ENCODE results near the gene KIF21B.

The KIF21B gene

DNA sequence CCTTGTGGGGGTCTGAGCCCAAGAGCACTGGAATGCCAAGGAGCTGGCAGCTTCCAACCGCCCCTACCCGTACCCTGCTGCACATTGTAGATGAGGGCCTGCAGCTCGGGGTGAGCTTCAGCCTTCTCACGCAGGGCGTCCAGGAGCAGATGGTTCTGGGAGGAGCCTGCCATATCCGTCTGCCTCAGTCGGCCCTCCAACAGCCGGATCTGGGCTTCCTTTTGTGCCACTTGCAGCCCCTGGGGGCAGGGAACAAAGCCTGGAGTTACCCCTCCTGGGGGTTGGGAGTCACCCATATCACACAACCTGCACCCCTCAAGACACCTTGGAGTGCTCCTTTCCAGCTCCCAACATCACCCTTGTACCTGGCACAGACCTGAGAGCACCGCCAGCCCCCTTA is 34.8 kb downstream of the KIF21B start:
- Histone ChIP-seq H3K27me3 (ENCODE audit: control insufficient read depth, insufficient read depth, low read length) (no peaks in the 10 kb centered on the region), H3K36me3 (ENCODE audit: control insufficient read depth, low read depth, low read length) (peaks cover 40% of the 10 kb centered on the region), H3K4me3 (ENCODE audit: low read length) (no peak overlapping the region), H3K9me3 (ENCODE audit: control insufficient read depth, low read depth, low read length) (no peaks in the 10 kb centered on the region), H3K4me1 (ENCODE audit: control insufficient read depth, low read depth, low read length) (no peaks in the 10 kb centered on the region), H3K9ac (ENCODE audit: low read length) (no peak overlapping the region), H3K27ac (ENCODE audit: low read length) (no peak overlapping the region)

- no peaks in the 10 kb centered on the region for H3K4me1 ChIP-seq (ENCODE audit: control insufficient read depth, low read depth, low read length)
- no peak overlapping the region for H3K27ac ChIP-seq (ENCODE audit: low read length)
- no peak overlapping the region for H3K4me3 ChIP-seq (ENCODE audit: low read length)
- no peak overlapping the region for H3K9ac ChIP-seq (ENCODE audit: low read length)
- no peaks in the 10 kb centered on the region for H3K27me3 ChIP-seq (ENCODE audit: control insufficient read depth, insufficient read depth, low read length)
- no peaks in the 10 kb centered on the region for H3K9me3 ChIP-seq (ENCODE audit: control insufficient read depth, low read depth, low read length)
- H3K36me3 ChIP-seq (ENCODE audit: control insufficient read depth, low read depth, low read length): peaks cover 30% of the 10 kb centered on the region
These were observed 38.0 kb downstream of the KIF21B start for GRCh38 chr1:200985481-200985880.

- H3K9ac ChIP-seq (ENCODE audit: low read length): no peak overlapping the region
- H3K27me3 ChIP-seq (ENCODE audit: control insufficient read depth, insufficient read depth, low read length): no peaks in the 10 kb centered on the region
- H3K4me1 ChIP-seq (ENCODE audit: control insufficient read depth, low read depth, low read length): no peaks in the 10 kb centered on the region
- H3K36me3 ChIP-seq (ENCODE audit: control insufficient read depth, low read depth, low read length): peaks cover 20% of the 10 kb centered on the region
- no peak overlapping the region for H3K27ac ChIP-seq (ENCODE audit: low read length)
- no peak overlapping the region for H3K4me3 ChIP-seq (ENCODE audit: low read length)
- H3K9me3 ChIP-seq (ENCODE audit: control insufficient read depth, low read depth, low read length): peaks cover 2% of the 10 kb centered on the region
These were observed 40.4 kb downstream of the KIF21B start for GRCh38 chr1:200983035-200983561.

DNA sequence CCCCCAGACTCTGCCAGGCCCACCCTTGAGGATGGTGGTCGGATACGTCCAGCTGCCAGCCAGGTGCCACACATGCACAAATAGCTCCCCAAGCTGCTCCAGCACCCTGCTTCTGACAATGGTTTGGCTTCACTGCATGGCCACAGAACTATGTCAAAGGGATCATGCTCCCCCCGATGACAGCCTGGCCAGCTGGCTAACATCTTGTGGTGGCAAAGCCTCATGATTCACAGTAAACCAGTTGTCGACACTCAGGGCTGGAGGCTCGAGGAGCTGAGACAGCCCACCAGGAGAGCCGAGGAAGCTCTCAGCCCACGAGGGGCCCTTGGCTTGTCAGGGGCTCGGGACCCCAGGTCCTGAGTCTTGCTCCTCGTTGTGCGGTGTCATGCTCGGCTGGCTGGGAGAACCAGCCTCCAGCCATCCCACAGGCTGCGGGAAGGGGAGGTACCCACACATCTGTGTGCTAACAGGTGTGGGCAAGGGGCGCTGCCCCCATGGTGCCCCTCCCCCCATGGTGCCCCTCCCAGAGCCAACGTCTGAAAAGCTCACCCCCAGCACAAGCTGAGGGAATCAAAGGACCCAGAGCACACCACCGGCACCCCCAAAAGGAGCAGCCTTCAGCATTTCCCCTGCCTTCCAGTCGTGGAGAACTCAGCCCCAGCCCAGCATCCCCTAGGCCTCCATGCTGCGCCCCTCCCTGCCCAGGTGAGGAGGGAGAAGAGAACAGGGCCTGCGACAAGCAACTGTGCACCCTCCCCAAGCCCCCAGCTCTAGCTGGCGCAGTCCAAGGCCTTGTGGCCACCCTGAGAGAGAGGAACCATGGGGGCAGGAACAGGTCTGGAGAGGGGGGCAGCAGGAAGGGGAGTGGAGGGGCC is 41.2 kb downstream of the KIF21B start:
- no peaks in the 10 kb centered on the region for H3K4me1 ChIP-seq (ENCODE audit: control insufficient read depth, low read depth, low read length)
- no peak overlapping the region for H3K27ac ChIP-seq (ENCODE audit: low read length)
- H3K9me3 ChIP-seq (ENCODE audit: control insufficient read depth, low read depth, low read length): peaks cover 2% of the 10 kb centered on the region
- no peak overlapping the region for H3K9ac ChIP-seq (ENCODE audit: low read length)
- H3K36me3 ChIP-seq (ENCODE audit: control insufficient read depth, low read depth, low read length): peaks cover 16% of the 10 kb centered on the region
- H3K27me3 ChIP-seq (ENCODE audit: control insufficient read depth, insufficient read depth, low read length): no peaks in the 10 kb centered on the region
- H3K4me3 ChIP-seq (ENCODE audit: low read length): no peak overlapping the region

DNA sequence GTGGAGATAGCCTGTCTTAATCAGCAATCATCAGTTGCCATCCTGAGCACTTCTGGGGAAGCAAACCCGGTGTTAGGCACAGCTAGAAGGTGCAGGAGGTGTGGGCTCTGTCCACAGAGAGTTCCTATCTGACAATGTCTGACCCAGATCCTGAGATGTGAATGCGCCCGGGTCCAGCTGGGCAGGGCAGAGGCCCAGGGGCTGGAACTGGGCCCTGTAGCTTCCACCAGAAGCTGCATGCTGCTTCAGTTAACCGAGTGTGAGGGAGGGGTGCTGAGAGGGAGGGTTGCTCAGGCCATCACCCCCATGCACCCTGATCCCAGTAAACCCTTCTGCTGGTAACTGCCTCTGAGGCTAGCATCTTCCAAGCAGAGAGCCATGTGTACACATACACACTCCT is 42.2 kb downstream of the KIF21B start:
- peaks cover 15% of the 10 kb centered on the region for H3K36me3 ChIP-seq (ENCODE audit: control insufficient read depth, low read depth, low read length)
- H3K4me1 ChIP-seq (ENCODE audit: control insufficient read depth, low read depth, low read length): no peaks in the 10 kb centered on the region
- no peak overlapping the region for H3K27ac ChIP-seq (ENCODE audit: low read length)
- no peaks in the 10 kb centered on the region for H3K27me3 ChIP-seq (ENCODE audit: control insufficient read depth, insufficient read depth, low read length)
- no peak overlapping the region for H3K4me3 ChIP-seq (ENCODE audit: low read length)
- no peak overlapping the region for H3K9ac ChIP-seq (ENCODE audit: low read length)
- peaks cover 2% of the 10 kb centered on the region for H3K9me3 ChIP-seq (ENCODE audit: control insufficient read depth, low read depth, low read length)

- Histone ChIP-seq H3K9ac (ENCODE audit: low read length) (no peak overlapping the region), H3K4me1 (ENCODE audit: control insufficient read depth, low read depth, low read length) (no peaks in the 10 kb centered on the region), H3K27me3 (ENCODE audit: control insufficient read depth, insufficient read depth, low read length) (no peaks in the 10 kb centered on the region), H3K36me3 (ENCODE audit: control insufficient read depth, low read depth, low read length) (peaks cover 17% of the 10 kb centered on the region), H3K27ac (ENCODE audit: low read length) (no peak overlapping the region), H3K4me3 (ENCODE audit: low read length) (no peak overlapping the region), H3K9me3 (ENCODE audit: control insufficient read depth, low read depth, low read length) (peaks cover 2% of the 10 kb centered on the region)
These were observed 42.6 kb downstream of the KIF21B start for GRCh38 chr1:200980873-200981272.

DNA sequence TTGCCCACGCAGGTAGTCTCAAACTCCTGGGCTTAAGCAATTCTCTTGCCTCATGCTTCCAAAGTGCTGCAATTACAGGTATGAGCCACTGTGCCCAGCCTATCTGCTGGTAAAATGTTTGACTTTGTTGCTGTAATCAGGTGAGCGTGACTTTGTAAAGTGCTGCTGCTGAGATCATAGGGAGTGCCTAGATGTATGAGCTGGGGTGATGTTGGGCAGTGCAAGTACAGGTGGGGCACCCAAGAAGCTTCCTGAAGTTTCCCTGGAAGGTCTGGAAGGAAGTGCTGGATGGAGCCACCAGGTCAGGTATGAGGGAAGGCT is 43.1 kb downstream of the KIF21B start:
- Histone ChIP-seq H3K36me3 (ENCODE audit: control insufficient read depth, low read depth, low read length) (peaks cover 21% of the 10 kb centered on the region), H3K4me1 (ENCODE audit: control insufficient read depth, low read depth, low read length) (no peaks in the 10 kb centered on the region), H3K27me3 (ENCODE audit: control insufficient read depth, insufficient read depth, low read length) (no peaks in the 10 kb centered on the region), H3K27ac (ENCODE audit: low read length) (no peak overlapping the region), H3K4me3 (ENCODE audit: low read length) (no peak overlapping the region), H3K9ac (ENCODE audit: low read length) (no peak overlapping the region), H3K9me3 (ENCODE audit: control insufficient read depth, low read depth, low read length) (peaks cover 2% of the 10 kb centered on the region)

GRCh38 chr1:200979574-200980451 is 43.7 kb downstream of the KIF21B start:
- H3K9ac ChIP-seq (ENCODE audit: low read length): no peak overlapping the region
- peaks cover 2% of the 10 kb centered on the region for H3K9me3 ChIP-seq (ENCODE audit: control insufficient read depth, low read depth, low read length)
- no peaks in the 10 kb centered on the region for H3K4me1 ChIP-seq (ENCODE audit: control insufficient read depth, low read depth, low read length)
- H3K27ac ChIP-seq (ENCODE audit: low read length): no peak overlapping the region
- no peak overlapping the region for H3K4me3 ChIP-seq (ENCODE audit: low read length)
- H3K27me3 ChIP-seq (ENCODE audit: control insufficient read depth, insufficient read depth, low read length): no peaks in the 10 kb centered on the region
- H3K36me3 ChIP-seq (ENCODE audit: control insufficient read depth, low read depth, low read length): peaks cover 20% of the 10 kb centered on the region

GRCh38 chr1:200977071-200977754 is 46.3 kb downstream of the KIF21B start:
- Histone ChIP-seq H3K36me3 (ENCODE audit: control insufficient read depth, low read depth, low read length) (peaks cover 18% of the 10 kb centered on the region), H3K9ac (ENCODE audit: low read length) (no peak overlapping the region), H3K27me3 (ENCODE audit: control insufficient read depth, insufficient read depth, low read length) (no peaks in the 10 kb centered on the region), H3K9me3 (ENCODE audit: control insufficient read depth, low read depth, low read length) (peaks cover 2% of the 10 kb centered on the region), H3K27ac (ENCODE audit: low read length) (no peak overlapping the region), H3K4me3 (ENCODE audit: low read length) (no peak overlapping the region), H3K4me1 (ENCODE audit: control insufficient read depth, low read depth, low read length) (no peaks in the 10 kb centered on the region)

DNA sequence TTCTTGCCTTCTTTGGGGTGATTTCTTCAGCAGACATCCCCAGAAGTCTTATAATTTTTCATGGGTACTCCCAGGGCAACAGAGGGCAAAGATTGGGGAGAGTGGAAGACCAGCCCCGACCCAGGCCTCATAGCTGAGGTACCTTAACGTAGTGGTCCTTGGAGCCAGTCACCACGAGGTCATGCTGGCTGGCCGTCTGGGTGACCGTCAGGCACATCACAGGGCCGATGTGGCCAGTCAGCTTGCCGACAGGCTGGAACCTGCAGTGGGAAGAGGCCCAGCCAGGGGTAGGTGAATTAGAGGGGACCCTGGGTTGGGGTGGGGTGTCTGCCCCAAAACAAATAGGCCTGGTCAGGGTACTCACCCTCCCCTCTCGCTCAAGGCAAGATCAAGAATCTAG is 46.9 kb downstream of the KIF21B start:
- peaks cover 18% of the 10 kb centered on the region for H3K36me3 ChIP-seq (ENCODE audit: control insufficient read depth, low read depth, low read length)
- H3K4me1 ChIP-seq (ENCODE audit: control insufficient read depth, low read depth, low read length): no peaks in the 10 kb centered on the region
- no peak overlapping the region for H3K9ac ChIP-seq (ENCODE audit: low read length)
- H3K27ac ChIP-seq (ENCODE audit: low read length): no peak overlapping the region
- H3K9me3 ChIP-seq (ENCODE audit: control insufficient read depth, low read depth, low read length): peaks cover 2% of the 10 kb centered on the region
- no peaks in the 10 kb centered on the region for H3K27me3 ChIP-seq (ENCODE audit: control insufficient read depth, insufficient read depth, low read length)
- H3K4me3 ChIP-seq (ENCODE audit: low read length): no peak overlapping the region

GRCh38 chr1:200975458-200975857 is 48.1 kb downstream of the KIF21B start:
- Histone ChIP-seq H3K4me3 (ENCODE audit: low read length) (no peak overlapping the region), H3K27me3 (ENCODE audit: control insufficient read depth, insufficient read depth, low read length) (no peaks in the 10 kb centered on the region), H3K27ac (ENCODE audit: low read length) (no peak overlapping the region), H3K4me1 (ENCODE audit: control insufficient read depth, low read depth, low read length) (no peaks in the 10 kb centered on the region), H3K9ac (ENCODE audit: low read length) (no peak overlapping the region), H3K9me3 (ENCODE audit: control insufficient read depth, low read depth, low read length) (peaks cover 2% of the 10 kb centered on the region), H3K36me3 (ENCODE audit: control insufficient read depth, low read depth, low read length) (peaks cover 18% of the 10 kb centered on the region)
